LHCN-M2 (cell line): ENCODE measurements around the gene NOP16. TPM values are rescaled to one million over a fixed set of nuclear protein-coding genes. Genes with fewer than 3 reads are reported as not detected.

Experiments
- DNase-seq: peaks from one replicate; pipeline ENCODE4 v3.0.0-alpha.2; 2012; ENCODE audit warnings: low read depth
- total RNA-seq: library from RNA; depleted of rRNA; stranded (reverse); fragments of >200 nt; gene quantifications from 2 replicates; pipeline ENCODE4 v1.2.3, GENCODE V29; 2014; rRNA removed

The NOP16 gene
- total RNA-seq, 1 experiment from 2014 or later, result 28.1 TPM

DNA sequence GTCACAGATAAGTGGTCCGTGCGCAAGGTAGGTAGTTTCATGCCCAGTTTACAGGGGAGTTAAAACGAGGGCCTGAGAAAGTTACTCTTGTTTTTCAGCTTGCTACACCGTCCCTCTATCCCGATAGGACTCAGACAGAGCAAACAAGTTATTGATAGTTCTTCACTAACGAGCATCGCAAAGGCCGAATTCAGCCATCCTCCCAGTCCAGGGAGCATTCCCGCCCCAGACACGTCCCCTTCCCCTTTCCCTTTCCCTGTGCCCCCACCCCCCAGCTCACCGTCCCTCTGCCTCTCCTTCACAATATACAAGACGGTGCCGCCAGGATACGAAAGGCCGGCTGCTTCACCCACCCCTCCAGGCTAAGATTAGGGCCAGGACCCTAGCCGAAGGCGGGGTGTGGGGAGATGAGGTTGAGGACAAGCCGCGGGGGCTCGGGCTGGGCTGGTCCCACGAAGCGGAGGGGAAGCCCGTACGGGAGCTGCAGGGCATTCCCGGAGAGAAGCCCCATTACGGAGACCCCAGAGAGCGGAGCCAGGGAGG lies 27.4 kb downstream of the NOP16 start:
- no peak for DNase-seq

DNA sequence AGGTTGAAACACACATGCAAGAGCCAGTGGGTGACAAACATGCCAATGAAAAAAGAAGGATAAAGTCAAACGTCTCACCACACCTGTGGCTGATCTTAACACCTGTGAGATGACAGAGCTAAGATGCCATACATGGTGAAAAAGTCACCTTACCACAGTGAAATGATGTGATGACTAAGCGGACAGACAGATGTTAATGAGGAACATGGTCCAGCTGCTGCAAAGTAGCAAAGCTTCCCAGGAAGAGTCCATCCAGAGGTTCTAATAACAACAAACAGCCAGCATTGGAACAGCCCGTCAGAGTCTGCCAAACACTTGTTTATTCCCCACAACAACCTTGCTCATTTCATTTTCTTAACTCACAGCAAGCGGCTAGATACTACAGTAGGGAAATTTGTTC lies 28.7 kb downstream of the NOP16 start:
- DNase-seq, result peak; percentile 66

DNA sequence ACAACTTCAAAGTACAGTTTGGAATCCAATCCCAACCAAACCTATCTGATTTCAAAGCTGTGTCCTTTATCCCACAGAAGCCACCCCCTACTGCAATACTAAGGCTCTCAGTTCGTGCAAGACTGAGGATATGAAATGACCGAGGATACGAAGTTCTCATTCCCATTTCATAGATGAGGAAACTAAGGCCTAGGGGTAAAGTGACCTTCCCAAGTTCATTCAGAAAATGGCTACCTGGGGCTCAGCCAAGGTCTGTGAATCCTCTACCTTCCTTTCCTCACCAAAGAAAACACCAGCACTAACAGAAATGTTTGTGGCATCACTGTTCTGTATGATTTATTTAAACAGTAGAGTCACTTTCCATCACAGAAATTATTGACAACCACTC lies 32.2 kb downstream of the NOP16 start:
- DNase-seq, result no peak

DNA sequence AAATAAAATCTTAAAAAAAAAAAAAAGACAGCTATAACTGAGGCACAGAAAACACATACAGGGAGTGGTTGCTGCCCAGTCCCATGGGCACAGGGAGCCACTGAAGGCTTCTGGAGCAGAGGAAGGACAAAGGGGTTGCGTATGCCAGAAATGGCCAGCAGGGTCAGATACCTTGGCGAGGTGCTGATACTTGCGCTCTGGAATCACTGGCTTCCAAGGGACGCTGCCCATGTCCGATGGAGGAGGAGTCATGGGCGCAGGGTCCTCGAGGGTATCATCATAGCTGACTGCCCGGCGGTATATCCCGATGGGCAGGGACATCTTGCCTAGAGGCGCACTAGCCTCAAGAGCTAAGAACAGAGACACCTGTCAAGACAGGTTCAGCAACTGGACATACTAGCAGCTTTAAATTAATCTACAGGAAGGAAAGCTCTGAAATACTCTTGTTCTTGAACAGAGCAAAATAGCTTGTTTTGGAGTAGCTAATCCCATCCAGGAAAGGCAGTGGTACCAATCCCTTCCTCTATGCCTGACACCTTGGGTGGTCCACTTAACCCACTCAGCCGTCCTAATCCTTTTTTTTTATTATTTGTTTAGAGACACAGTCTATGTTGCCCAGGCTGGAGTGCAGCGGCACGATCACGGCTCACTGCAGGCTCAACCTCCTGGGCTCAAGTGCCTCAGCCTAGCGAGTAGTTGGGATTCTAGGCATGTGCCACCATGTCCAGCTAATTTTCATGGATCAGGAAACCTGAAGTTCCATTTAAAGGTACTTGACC lies 32.8 kb downstream of the NOP16 start:
- no peak for DNase-seq

DNA sequence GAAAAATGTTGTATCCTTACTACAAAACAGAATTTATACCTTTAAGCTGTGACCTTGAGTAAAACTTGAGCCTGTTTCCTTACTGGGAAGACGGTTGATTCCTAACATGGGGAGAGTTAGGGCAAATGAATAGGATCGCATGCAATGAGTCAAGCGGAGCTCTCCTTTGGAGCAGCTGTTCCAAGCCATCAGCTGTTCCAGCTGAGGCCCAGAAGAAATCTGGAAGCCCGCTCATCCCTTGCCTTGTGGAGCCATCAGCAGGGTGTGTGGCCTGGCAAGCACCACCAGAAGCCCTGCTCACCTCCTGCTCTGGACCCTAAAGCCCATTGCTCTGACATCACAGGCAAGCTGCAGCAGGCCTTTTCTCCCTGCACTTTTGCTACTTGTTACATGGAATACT lies 34.9 kb downstream of the NOP16 start:
- peak; percentile 95 for DNase-seq

DNA sequence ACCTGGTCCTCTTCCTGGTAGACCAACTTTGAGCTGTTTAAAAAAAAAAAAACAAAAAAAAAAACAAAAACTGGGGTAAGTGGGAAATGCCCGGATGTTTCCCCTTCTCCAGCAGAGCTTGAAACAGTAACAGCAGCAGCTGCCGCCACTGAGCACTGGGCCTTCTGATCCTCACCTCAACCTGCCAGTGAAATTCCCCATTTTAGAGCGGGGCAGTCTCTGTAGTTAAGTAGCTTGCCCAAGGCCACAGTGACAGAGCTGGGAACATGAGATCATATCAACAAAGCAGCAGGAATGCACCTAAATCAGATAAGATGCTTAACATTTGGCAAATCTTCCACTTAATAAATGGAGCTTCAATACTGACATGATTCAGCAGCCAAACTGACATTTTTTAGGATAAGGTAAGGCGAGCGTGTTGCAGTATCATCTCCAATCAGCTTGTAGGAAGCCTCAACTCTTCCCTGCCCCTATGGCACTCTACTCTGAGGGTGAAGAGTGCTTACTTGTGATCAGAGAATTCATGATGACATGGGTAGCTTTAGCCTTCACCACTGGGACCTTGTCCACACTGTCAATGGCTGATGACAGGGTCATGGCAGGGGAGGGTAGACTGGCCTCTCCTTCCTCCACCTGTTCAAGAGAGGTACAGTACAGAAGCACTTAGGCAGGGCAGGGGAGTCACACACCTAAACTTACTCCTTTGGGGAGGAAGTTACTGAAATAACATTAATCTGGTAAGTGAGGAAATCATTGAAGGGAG lies 36.1 kb downstream of the NOP16 start:
- no peak for DNase-seq

DNA sequence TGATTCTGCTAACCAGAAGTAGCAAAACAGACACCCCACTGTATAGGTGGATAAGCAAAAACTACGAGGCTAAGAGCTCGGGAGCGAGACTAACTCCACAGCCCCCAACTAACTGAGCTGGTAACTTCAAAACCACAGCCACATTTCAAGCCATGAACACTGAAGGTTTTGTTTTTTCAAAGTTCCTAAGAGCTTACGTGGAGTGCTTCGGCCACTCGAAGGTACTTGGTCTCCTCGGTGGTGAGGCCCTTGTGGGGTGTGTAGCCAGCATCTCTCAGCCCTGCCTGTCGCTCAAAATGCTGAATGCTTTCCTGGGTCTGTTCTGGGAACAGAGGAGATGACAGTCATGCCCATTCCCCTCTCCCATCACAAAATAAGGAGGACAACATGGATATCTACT lies 38.0 kb downstream of the NOP16 start:
- DNase-seq, result no peak

DNA sequence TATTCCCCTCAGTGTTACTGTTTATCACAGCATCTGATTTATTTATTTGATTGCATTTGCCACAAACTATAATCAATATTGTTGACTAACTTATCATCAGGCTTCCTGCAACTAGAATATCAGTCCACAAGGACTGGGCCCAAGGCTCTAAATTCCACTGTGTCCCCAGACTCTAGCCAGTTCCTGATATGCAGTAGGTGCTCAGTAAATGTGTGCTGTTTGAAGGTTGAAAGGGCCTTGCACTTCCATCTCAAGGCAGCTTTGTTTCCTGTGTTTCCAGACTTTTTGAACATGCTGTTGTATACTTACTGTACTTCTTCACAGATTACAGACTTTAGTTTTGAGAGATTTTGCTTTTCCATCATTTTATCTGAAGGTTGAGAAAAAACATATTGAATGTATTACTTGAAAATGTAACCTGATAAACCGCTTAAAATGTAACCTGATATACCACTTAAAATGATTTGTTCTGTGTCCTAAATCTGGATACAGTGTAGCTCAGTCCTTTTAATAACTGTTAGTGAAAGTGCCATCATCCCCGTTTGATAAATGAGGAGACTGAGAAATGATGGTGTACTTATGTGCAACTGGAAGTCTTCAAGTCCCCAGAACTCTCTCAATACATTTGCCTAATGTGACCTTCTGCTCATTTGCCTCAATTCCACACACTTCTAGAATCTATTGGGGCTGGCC lies 45.5 kb downstream of the NOP16 start:
- DNase-seq, result no peak

DNA sequence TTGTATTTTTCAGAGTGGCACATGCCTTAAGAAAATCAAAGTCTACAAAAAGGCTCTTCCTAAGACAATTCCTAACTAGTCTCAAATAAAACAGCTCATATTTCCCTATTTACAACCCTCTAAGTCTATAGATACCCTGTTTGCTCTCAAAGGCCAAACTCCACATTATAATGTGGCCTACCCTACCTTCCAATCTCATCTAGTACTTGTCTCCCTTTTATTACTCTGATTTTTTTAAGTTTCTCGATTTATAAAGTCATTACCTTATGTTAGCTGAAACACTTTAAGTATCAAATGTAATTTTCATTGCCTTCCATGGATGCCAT lies 46.3 kb downstream of the NOP16 start:
- DNase-seq, result no peak

DNA sequence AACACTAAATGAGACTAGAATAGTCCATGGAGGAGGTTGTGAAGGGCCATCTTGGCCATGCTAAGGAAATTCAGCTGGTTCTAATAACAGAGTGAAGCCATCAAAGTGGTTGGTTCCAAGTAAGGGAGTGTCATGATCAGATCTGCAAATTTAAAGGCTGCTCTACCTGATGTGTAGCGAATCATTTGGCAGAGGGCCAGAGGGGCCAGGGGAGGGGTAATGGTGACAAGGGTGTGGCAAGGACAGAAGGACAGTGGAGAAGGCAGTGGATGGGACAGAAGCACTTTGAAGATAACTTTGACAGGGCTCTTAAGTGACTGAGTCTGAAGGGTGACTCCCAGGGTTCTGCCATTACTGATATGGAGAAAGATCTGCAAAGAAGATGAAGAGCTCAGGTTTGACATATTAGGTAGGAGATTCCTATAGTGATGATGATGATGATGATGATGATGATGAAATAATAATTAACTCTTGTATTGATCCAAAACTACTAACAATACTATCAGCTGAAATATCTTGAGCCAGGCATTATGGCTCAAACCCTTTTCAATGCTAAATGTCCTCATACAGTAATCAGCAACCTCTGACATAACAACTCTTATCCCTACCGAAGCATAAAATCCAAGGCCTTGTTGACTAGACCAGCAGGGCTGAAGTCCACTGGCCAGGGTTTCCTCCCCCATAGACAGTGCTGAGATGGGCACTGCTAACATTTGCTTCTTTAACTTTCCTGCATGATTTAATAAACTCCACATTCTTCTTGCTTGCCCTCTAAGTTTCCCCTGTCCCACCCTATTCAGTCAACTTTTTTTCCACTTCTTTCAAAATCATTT lies 46.9 kb downstream of the NOP16 start:
- no peak for DNase-seq

DNA sequence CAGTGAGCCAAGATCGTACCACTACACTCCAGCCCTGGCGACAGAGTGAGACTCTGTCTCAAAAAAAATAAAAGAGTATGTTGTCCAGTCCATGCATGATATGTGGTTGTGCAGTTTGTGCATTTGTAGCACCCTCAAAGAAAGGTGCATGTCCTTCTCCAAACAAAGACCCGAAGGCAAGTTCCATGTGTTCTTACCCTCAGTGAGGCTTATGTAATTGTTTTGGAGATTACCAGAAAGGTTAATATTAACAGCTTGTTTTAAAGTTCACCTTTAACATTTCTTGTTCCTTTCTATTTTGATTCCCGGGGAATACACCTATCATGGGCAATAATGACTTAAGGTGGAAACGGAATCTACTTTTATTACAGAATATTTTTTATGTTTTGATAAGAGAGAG lies 49.1 kb downstream of the NOP16 start:
- no peak for DNase-seq

DNA sequence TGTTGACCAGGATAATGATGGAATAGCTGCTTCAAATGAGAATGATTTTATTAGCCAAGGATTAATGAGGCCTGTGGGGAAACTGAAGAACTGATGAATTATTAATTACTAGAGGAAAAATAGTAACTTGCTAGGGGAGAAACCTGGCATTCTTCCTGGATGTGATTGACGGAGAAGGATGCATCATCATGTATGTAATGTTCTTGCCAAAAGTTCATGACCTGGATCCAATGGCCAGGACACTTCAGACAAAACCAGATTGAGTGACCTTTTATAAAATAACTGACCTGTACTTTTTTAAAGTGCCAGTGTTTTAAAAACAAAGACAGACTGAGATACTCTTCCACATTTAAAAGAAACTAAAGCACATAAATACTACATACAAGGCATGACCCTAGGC lies 50.5 kb downstream of the NOP16 start:
- DNase-seq, result peak; percentile 43

DNA sequence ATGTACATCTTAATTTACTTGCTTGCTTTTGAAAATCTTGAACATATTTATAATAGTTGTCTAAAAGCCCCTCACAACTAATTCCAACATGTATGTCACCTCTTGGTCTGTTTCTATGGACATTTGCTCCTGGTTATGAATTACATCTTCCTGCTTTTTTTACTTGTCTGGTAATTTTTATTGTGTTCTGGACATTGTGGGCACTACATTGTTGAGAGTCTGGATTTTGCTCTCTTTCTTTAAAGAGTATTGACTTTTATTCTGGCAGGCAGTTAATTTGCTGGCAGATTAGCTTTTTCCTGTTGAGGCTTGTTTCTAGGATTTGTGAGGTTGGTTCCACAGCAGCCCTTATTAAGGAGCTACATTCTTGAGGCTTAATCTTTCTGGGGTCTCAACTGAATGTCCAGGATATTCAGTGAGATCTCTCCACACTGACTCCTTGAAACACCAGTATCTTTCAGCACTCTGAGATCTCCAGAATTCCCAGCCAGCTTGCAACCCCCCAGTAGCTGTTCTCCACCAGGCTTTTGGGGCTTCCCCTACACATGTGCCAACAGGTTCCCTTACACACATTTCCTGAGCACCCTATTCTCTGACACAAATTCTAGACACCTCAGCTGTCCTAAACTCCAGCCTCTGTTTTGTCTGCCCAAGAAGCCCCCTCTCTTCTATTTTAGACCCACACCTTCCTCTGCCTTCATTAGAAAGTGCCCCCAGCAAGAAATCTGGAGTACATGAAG lies 54.2 kb downstream of the NOP16 start:
- DNase-seq, result no peak

Other genes starting within 250 kb of the NOP16 start
- 15.2 and 15.9 TPM in 2 replicates for gene SIMC1, start 150.2 kb downstream of the NOP16 start, total RNA-seq
- gene KIAA1191, start 26.8 kb downstream of the NOP16 start, total RNA-seq, result 110 and 118 TPM in 2 replicates
- 9.3 and 12.6 TPM in 2 replicates for gene ARL10, start 23.1 kb downstream of the NOP16 start, total RNA-seq
- gene HIGD2A, start 153 bp upstream of the NOP16 start, total RNA-seq, result 85.1 and 102 TPM in 2 replicates
- gene CLTB, start 27.9 kb upstream of the NOP16 start, total RNA-seq, result 138 and 149 TPM in 2 replicates
- 37.9 and 42.4 TPM in 2 replicates for gene FAF2, start 59.8 kb upstream of the NOP16 start, total RNA-seq
- gene RNF44, start 148.8 kb upstream of the NOP16 start, total RNA-seq, result 5.5 and 10.5 TPM in 2 replicates
- not detected in 2 replicates for gene CDHR2, start 160.7 kb upstream of the NOP16 start, total RNA-seq
- 11.7 and 16.2 TPM in 2 replicates for gene GPRIN1, start 221.6 kb upstream of the NOP16 start, total RNA-seq
- 0.83 and 2.0 TPM in 2 replicates for gene SNCB, start 241.9 kb upstream of the NOP16 start, total RNA-seq
- gene EIF4E1B, start 242.1 kb upstream of the NOP16 start, total RNA-seq, result not detected in 2 replicates